22Rv1 (cell line): ENCODE data around the gene THSD4.

Experiments
- CTCF ChIP-seq: fragments of 450-650 bp; IDR thresholded peaks from 2 replicates; pipeline ENCODE4 v1.5.1; 2017; ENCODE audit warnings: mild to moderate bottlenecking
- ZFX ChIP-seq: fragments of 450-650 bp; IDR thresholded peaks from 2 replicates; pipeline ENCODE4 v1.6.1; 2017; ENCODE audit warnings: antibody characterized with exemption, borderline replicate concordance

- TF ChIP-seq CTCF, result no peak
- TF ChIP-seq ZFX, result no peak
Observed at GRCh38 chr15:71111181-71111565, 4.1 kb upstream of the THSD4 start.
